HG03097 (cell line): ENCODE results near the gene SFTPA2.
"Not testable (repeated sequence)": the region's sequence is repeated elsewhere in the genome, so short reads cannot be mapped to it uniquely, and the experiment has no call there.

ENCODE experiments used
- ATAC-seq: cut with Tn5 transposase; IDR thresholded peaks from one replicate; pipeline ENCODE4 v1.9.1; 2021; ENCODE audit not compliant: unreplicated experiment, low FRiP score

Gene SFTPA2

DNA sequence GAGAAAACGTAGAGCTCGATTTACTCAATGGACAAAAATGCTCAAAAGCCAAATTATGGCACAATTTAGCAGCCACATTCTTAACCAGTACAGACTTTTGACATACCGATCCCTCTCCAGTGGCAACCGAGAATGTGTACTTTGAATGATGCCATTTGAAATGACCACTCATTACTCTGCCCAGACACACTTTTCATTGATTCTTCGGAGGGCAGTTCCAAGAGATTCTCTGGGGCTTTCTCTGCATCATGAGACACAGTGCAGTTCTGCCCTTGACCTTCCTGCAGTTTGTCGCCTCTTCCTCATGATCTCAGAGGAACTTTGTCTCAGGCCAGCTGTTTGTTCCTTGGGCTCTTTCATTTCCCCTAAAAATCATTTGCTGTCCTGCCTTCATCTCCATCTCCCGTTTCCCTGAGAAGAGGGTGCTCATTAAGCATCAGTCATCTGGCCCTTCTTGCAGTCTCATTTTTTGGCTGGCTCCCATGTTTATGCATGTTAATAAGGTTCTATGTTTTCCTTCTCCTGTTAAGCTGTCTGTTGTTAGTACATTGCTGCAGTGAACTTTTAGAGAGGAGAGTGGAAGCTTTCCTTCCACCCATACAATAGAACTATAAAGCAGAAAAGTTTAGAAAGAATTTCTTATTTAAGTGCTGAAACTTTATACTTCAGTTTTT lies 43.5 kb downstream of the SFTPA2 start:
- not testable (repeated sequence) for ATAC-seq

DNA sequence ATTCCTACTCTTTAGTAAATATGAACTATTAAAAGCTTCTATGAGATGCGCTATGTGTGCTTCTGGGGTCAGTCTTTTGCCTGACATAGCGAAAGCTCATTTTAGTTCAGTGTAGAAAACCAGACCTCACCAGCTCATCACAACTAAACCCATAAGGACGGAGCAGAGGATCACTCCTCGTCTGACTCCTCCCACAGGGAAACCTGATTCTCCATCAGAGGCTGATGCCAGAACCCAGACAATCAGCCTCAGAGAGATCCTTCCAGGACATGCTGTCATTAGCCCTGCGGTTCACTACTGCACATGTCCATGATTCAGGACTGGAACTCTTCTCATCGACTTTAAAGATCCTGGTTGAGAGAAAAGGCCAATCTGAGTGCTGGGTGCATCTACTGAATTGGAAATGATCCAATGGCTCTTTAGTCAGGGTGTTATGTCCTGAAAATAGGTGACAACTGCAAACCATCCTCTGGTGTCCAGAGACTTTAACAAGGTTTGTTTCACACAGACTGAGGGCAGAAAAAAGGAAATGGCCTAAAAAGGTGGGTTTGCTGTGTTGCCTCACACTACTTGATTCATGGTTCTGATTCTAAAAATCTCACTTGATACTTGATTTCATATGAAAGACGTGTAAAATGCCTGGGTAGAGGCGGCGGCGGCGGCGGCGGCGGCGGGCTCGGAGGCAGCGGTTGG lies 48.2 kb downstream of the SFTPA2 start, which contains the start of gene EIF5AL1:
Gene EIF5AL1, plus strand, starts transcription at position 643 of the 693 bp plus-strand sequence. CDS start 117 bp downstream, outside the sequence.
- not testable (repeated sequence) for ATAC-seq

DNA sequence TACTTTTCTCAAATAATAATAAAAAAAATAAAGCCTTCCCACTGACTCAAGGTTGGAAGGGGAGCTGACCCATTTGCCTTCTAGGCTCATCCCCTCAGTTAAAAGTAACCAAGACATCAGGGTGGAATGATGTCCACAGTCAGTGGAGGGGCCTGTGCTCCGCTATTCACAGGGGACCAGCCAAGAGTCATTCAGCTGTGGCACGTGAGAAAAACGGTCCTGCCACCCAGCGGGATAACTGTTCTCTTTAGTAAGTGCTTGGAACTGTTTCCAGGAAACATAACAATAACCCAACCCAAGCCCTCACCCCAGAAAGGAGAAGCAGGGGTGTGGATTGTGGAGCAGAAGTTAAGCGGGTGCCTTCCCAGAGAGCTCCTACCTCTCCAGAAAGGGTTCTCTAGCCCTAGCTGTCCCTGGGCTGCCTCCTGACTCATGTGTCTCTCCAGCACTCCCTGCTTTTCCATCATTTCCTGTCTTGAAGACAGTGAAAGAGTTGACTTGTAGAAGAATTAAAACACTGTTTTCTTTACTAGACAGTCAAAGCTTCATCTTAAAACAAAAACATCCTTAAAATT lies 50.2 kb downstream of the SFTPA2 start:
- ATAC-seq, result not testable (repeated sequence)

DNA sequence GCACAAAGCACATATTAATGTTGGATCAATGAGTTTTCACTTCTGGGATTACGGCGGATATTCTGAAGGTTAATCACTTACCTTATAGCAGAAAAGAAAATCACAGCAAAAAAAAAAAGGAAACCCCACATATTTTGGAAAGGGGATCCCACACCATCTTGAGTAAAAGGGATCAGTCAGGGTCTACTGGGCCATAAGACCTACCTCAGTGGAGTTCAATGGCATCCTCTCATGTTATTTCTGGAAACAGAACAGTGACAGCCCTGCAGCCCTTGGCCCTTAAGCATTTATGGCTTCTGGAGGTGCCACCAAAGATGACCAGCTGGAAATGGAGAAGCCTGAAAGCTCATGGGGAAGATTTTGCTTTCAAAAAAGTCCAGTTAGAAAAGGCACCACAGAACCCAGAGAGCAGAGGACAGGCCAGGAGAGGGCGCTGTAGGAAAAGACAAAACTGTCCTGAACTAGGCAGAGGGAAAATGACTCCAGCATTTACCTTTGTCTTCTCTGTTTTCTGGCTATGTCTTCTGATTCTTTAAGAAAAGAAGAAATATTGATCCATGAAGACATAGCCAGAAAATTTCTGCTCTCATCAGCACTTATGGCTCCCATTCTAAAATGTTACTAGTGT lies 50.8 kb downstream of the SFTPA2 start:
- not testable (repeated sequence) for ATAC-seq

DNA sequence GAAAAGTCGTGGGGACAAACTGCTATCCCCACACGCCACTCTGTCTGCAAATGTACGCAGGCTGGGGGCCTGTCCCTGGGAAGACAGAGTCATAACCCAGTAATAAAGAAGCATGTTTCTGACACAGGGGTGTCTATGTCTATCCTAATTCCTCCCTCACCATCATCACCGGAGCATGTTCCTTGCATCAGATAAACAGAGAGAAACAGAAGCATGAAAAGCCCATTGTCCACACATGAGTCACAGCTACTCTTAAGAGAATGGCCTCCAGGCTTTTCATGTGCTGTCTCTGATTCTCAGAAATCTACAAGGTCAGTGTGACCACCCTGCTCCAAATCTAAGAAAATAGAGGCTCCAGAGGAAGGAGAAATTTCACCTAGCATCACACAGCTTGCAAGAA lies 52.0 kb downstream of the SFTPA2 start:
- not testable (repeated sequence) for ATAC-seq

DNA sequence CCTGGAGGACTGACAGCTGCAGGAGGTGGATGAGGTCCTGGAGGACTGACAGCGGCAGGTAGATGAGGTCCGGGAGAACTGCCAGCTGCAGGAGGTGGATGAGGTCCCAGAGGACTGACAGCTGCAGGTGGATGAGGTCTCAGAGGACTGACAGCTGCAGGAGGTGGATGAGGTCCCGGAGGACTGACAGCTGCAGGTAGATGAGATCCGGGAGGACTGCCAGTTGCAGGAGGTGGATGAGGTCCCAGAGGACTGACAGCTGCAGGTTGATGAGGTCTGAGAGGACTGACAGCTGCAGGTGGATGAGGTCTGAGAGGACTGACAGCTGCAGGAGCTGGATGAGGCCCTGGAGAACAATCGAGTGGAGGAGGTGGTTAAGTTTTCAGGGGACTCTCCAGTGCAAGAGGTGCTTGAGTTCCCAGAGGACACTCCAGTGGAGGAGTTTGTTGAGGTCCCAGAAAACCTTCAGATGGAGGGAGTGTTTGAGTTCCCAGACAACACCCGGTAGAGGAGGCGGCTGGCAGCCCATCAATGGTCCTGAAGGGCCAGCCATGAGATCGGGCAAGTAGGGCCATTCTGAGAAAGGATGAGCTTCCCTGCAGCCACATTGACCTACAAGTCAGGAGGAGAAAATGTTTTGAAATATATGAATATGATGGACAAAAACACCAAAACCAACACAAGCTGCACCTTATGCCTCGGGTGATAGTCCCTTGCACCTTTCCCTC lies 52.6 kb downstream of the SFTPA2 start:
- no peak for ATAC-seq
